Activated naive CD8-positive, alpha-beta T cell treated with anti-CD3 and anti-CD28 coated beads, Interleukin-2, amount 50 U/mL, for 16 hours (primary cell): ENCODE results near the gene SNTB2.
"Not testable (repeated sequence)": the region's sequence is repeated elsewhere in the genome, so short reads cannot be mapped to it uniquely, and the experiment has no call there.

Experiments
- DNase-seq: peaks from one replicate; pipeline ENCODE4 v3.0.0-alpha.2; 2020; ENCODE audit warnings: low read depth, low spot score

The SNTB2 gene

GRCh38 chr16:69236319-69236718, 49.4 kb downstream of the SNTB2 start:
- DNase-seq: no peak

- no peak for DNase-seq
Measured at GRCh38 chr16:69237296-69237695, 50.3 kb downstream of the SNTB2 start.

GRCh38 chr16:69239851-69240250, 52.9 kb downstream of the SNTB2 start:
- DNase-seq: no peak

- no peak for DNase-seq
Measured at GRCh38 chr16:69240331-69240730, 53.4 kb downstream of the SNTB2 start.

- no peak for DNase-seq
Measured at GRCh38 chr16:69241926-69242325, 55.0 kb downstream of the SNTB2 start.

- no peak for DNase-seq
Measured at GRCh38 chr16:69243479-69243878, 56.5 kb downstream of the SNTB2 start.

GRCh38 chr16:69244336-69244735, 57.4 kb downstream of the SNTB2 start:
- DNase-seq: no peak

GRCh38 chr16:69250081-69250480, 63.1 kb downstream of the SNTB2 start:
- no peak for DNase-seq

GRCh38 chr16:69253870-69254341, 66.9 kb downstream of the SNTB2 start:
- no peak for DNase-seq

GRCh38 chr16:69259428-69259764, 72.4 kb downstream of the SNTB2 start:
- not testable (repeated sequence) for DNase-seq

GRCh38 chr16:69260019-69260418, 73.1 kb downstream of the SNTB2 start:
- no peak for DNase-seq

- no peak for DNase-seq
Measured at GRCh38 chr16:69260506-69260905, 73.5 kb downstream of the SNTB2 start.

- DNase-seq: no peak
Measured at GRCh38 chr16:69266334-69267063, 79.5 kb downstream of the SNTB2 start.

- DNase-seq: no peak
Measured at GRCh38 chr16:69267633-69268032, 80.7 kb downstream of the SNTB2 start.

- DNase-seq: no peak
Measured at GRCh38 chr16:69270395-69270794, 83.4 kb downstream of the SNTB2 start.

- no peak for DNase-seq
Measured at GRCh38 chr16:69270831-69271230, 83.9 kb downstream of the SNTB2 start.

GRCh38 chr16:69273009-69273408, 86.0 kb downstream of the SNTB2 start:
- DNase-seq: no peak

GRCh38 chr16:69274699-69275235, 87.8 kb downstream of the SNTB2 start:
- no peak for DNase-seq

- no peak for DNase-seq
Measured at GRCh38 chr16:69276148-69277115, 89.5 kb downstream of the SNTB2 start.

GRCh38 chr16:69277413-69277812, 90.4 kb downstream of the SNTB2 start:
- no peak for DNase-seq

- DNase-seq: no peak
Measured at GRCh38 chr16:69283851-69284250, 96.9 kb downstream of the SNTB2 start.

- no peak for DNase-seq
Measured at GRCh38 chr16:69285240-69285639, 98.3 kb downstream of the SNTB2 start.
